Hippocampal formation (tissue), 2 donors: Measurements from ENCODE around the gene NAV2.
"Not testable (repeated sequence)": the region's sequence is repeated elsewhere in the genome, so short reads cannot be mapped to it uniquely, and the experiment has no call there.

ENCODE experiments used
- DNase-seq, 2 donors: peaks; one replicate each; lab custom pipeline; 2025; lab: John Stamatoyannopoulos, UW

Gene NAV2

DNA sequence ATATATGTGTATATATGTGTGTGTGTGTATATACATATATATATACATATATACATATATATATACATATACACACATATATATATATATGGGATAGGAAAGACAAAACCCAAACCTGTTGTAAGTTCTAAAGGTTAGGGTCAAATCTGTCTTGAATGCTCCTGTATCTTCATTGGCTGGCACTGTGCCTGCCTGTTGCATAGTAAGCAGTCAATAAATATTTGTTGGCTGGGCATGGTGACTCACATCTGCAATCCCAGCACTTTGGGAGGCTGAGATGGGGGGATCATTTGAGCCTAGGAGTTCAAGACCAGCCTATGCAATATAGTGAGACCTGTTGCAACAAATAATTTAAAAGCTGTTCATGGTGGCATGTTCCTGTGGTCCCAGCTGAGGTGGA lies 242.3 kb downstream of the NAV2 start:
- DNase-seq = no peak

DNA sequence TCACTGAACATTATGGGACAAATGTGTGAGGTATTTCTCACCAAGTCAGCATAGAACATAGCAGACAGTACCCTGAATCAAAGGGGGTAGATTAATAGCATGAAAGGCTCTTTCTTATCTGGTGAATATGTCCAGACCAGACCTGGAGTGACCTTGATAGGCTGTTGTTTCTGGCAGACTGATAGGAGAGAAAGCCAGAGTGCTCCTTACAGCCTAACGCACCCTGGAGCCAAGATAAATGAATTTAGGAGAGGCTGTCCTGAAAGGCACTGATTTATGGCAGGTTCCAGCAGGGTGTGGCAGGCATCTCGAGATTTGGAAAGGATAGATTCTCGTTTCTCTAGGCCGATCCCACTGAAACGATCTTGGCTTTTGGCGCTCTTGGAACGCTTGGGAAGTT lies 243.0 kb downstream of the NAV2 start:
- no peak for DNase-seq

DNA sequence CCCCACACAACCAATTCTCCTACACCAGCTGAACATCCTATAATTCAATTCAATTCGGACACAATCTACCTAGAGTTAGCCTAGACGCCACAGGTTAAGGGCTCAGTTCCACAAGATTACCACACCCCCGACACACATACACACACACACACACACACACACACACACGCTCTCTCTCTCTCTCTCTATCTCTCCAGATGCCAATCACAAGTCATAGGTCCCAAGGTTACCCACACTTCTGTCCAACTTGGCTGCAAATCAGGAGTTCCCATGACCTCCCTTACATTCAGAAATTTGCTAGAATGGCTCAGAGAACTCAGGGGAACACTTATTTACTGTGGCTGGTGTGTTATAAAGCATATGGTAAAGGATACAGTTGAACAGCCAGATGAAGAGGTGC lies 243.6 kb downstream of the NAV2 start:
- no peak for DNase-seq

- no peak for DNase-seq
Measured at GRCh38 chr11:19957294-19957943, 244.8 kb downstream of the NAV2 start.

DNA sequence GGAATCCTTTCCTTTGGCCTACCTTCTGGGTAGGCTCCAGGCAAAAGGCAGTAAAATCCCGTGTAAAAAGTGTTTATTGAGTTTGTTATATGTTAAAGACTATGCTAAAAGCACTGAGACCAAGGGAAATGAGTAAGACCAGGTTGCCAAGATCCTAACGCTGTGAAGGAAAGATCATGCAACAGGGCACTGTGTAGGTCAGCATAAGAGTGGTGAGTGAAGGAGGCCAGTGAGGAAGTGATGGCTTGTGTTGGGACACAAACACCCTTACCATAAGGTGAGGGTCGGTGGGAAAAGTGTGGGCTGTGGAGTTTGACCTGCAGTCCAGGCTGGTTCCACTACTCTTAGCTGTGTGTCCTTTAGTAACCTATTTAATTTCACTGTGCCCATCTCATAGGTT lies 245.6 kb downstream of the NAV2 start:
- DNase-seq = no peak

GRCh38 chr11:19959210-19959609 lies 246.6 kb downstream of the NAV2 start:
- DNase-seq = no peak

GRCh38 chr11:19959648-19960059 lies 247.0 kb downstream of the NAV2 start:
- no peak for DNase-seq

GRCh38 chr11:19960410-19960809 lies 247.8 kb downstream of the NAV2 start:
- DNase-seq = not testable (repeated sequence)

GRCh38 chr11:19961225-19961624 lies 248.6 kb downstream of the NAV2 start:
- DNase-seq = no peak

DNA sequence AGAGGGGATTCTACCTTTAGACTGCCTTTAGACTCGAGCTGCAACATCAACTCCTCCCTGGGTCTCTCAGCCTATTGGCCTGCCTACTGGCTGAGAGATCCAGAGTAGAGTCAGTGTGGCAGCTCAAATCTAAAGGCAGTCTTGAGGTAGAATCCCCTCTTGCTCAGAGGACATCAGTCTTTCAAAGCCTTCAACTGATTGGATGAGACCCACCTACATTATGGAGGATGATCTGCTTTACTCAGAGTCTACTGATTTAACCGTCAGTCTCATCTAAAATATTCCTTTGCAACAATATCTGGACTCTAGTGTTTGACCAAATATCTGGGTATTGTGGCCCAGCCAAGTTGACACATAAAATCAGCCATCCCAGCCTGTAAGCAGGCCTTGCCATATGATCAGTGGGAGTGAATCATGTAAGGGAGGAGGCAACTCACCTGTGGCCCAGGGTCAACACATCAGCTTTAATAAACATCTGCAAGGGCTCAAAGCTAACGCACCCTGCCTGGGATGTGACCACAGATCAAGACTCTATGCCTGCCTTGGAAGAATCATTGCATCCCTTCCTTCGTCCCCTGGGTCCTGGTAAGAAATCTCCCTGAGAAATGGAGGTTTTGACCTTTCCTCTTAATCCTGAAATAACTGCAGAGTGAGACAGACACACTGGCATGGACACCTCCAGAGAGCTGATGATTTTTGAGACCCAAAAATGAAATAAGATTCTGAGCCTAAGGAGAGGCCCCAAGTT lies 249.6 kb downstream of the NAV2 start:
- DNase-seq = no peak

- DNase-seq = no peak
Measured at GRCh38 chr11:19962801-19963175, 250.2 kb downstream of the NAV2 start.

DNA sequence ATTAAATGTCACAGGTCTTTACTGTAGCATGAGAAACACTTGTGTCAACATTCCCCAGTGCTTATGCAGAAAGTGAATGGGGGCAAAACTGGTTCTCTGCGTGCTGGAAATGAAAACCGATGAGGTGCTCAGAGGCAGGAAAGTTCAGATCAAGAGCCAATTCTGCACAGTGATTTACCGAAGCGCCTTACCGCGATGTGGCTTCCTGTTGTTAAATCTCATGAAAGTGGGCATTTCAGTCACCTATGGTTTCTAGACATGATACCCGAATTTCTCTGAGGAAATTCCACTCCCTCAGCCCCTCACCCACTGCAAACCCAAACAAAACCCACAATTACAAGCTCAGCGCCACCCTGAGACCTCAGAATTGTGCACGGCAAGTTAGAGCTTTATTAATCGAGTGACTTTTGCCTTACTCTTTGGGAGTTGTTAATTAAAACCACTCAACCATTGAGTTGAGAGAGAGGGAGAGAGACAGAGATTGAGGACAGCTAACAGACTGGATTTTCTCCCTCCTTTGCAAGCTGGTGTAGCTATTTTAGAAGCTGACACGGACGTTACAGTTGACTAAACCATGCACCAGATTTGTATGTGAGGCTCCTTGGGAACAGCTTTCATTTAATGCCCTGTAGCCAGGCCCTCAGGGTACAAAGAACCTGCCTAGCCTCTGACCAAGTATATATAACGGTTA lies 251.2 kb downstream of the NAV2 start:
- no peak for DNase-seq

DNA sequence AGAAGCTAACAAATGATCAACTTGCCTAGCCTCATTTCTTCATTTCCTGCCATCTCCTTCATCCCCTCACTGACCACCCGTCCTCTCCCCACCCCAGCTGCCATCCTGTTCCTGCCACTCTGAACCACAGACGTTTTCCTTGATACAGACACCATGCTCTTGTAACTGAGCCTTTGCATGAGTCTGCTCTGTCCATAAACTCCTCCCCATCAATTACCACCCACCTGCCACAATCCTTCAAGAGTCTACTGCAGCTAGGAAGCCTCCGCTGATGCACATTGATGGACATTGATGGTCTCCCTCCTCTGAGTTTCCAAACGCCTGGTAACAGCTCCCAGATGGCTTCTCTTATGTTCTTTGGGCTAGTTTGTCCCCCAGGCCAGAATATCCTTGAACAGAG lies 253.8 kb downstream of the NAV2 start:
- no peak for DNase-seq

- no peak for DNase-seq
Measured at GRCh38 chr11:19966927-19967326, 254.3 kb downstream of the NAV2 start.

DNA sequence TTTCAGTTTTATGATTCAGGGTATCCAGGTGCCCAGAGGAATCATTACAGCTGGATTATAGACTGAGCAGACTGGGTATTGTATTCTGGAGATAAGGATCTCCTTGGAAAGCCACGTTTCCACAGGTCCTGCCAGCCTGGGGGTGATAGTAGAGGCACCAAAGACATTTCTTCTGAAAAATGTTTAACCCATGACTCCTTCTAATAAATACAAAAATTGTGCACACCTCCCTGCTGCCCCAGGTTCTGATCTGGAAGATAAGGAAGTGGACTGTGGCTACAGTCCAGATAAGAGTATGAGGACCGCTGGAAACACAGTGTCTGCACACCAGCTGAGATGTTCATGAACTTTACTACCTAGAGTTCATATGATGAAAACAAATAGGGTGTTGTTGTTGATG lies 255.2 kb downstream of the NAV2 start:
- DNase-seq = no peak

GRCh38 chr11:19968860-19969259 lies 256.2 kb downstream of the NAV2 start:
- DNase-seq = no peak

GRCh38 chr11:19970944-19971343 lies 258.3 kb downstream of the NAV2 start:
- DNase-seq = no peak

DNA sequence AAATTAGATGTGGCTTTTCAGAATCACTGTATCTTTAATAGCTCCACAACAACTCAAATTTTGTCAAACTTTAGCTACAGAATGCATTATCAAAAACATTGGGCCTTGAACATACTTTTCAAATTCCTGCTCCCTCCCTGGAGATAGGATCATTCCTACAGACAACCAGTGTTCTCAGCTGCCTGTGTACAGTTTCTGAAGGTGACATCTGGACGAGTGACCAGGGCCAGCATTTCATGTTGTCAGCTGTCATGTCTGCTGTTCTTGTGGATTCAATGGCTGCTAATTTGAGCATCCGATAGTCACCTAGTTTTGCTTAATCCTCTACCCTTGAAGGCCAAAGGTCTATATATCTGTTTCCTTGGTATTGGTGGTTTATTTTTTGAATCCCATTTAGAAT lies 259.5 kb downstream of the NAV2 start:
- no peak for DNase-seq

- no peak for DNase-seq
Measured at GRCh38 chr11:19972651-19973050, 260.0 kb downstream of the NAV2 start.

DNA sequence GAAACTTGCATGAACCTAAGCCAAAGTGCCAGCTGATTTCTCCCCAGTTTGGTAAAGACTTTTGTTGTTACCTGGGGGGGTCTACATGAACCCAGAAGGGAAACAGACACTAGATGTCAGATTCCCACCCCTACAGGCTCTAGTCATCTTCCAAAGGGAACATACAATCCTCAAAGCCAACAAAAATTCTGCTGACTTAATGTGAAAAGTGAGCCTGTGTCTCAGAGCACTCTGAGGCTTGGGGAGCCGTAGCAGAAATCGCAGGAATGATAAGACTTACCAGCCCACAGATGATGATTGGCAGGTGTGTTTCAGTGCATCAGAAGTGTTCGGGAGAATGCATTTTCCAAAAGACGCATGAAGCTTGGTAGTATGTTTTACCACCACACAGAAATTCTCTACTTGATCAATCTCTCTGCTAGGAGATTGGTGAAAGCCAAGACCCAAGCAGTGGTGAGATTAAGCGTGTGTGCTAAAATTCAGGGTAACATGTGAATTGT lies 260.5 kb downstream of the NAV2 start:
- DNase-seq = no peak

DNA sequence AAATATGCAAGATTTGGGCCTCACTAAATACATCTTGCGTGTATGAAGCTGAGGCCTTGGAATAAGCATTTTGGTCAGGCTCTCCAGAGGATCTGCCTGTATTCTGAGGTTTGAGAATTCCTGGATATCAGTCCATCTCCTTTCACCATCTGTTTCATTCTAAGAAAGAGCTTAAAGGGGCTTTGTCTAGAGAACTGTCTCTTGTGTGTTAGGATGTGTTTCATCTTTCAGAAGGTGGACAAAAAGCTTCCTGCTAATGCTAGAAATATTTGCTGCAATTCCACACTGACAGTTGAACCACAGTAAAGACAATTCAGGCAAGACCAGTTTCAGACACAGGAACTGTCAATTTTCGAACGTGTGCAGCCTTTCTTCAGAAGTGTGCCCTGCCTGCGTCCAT lies 262.2 kb downstream of the NAV2 start:
- no peak for DNase-seq

DNA sequence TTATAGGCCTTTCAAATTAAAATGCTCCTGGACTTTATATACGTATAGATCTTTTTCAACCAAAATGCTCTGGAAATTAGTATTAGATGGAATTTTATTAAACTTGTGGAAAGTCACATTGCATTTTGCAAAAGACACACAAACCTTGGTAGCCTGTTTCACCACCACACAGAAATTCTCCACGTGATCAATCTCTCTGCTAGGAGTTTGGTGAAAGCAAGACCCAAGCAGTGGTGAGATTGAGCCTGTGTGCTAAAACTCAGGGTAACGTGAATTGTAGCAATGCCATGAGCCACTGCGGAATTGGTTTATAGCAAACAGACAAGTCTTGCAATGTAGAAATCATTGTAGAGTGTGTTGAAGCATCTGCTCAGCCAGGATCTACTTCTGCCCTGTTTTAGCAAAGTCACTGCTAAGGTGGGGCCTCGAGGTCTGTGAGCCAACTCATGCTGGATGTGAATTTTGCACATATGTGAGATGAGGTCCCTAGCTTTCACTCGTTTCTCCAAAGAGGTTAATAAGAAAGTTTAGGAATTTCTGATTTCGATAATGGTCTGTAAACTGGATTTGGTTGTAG lies 262.9 kb downstream of the NAV2 start:
- no peak for DNase-seq
